Neural cell (in vitro differentiated cells): ENCODE measurements around the gene NECTIN4. TPM values are rescaled to one million over a fixed set of nuclear protein-coding genes. Genes with fewer than 3 reads are reported as not detected.

Experiments used
- H2AFZ ChIP-seq: fragments of 200-600, 300-800 bp; sonication (generic), shearing (Covaris generic); 2 replicates; pipeline ENCODE4 v1.6.0; 2014; ENCODE audit warnings: low read depth, mild to moderate bottlenecking, antibody characterized with exemption, low read length, moderate library complexity
- H3F3A ChIP-seq: fragments of 200-600 bp; shearing (Covaris generic); 2 replicates; pipeline ENCODE4 v1.6.1; 2016; ENCODE audit warnings: mild to moderate bottlenecking, moderate library complexity, mixed read lengths, antibody characterized with exemption, low read length; ENCODE audit not compliant: insufficient read depth, poor library complexity, severe bottlenecking
- H3K27ac ChIP-seq: fragments of 200-600, 300-800 bp; sonication (generic), shearing (Covaris generic); 2 replicates; pipeline ENCODE4 v1.5.1; 2014; ENCODE audit warnings: mild to moderate bottlenecking, low read length, moderate library complexity
- H3K27me3 ChIP-seq: fragments of 300-800, 200-600 bp; sonication (generic), shearing (Covaris generic); 2 replicates; pipeline ENCODE4 v1.6.0; 2014; ENCODE audit warnings: mild to moderate bottlenecking, low read depth, low read length, moderate library complexity; ENCODE audit not compliant: insufficient read depth
- H3K36me3 ChIP-seq: fragments of 300-800, 200-600 bp; sonication (generic), shearing (Covaris generic); 2 replicates; pipeline ENCODE4 v1.5.1; 2014; ENCODE audit warnings: mild to moderate bottlenecking, antibody characterized with exemption, low read length, moderate library complexity; ENCODE audit not compliant: insufficient read depth
- H3K4me2 ChIP-seq: fragments of 300-800, 200-600 bp; sonication (generic), shearing (Covaris generic); 2 replicates; pipeline ENCODE4 v1.6.0; 2014; ENCODE audit warnings: mild to moderate bottlenecking, low read length
- H3K4me3 ChIP-seq: fragments of 300-800, 200-600 bp; sonication (generic), shearing (Covaris generic); 2 replicates; pipeline ENCODE4 v1.5.1; 2014; ENCODE audit warnings: mild to moderate bottlenecking, low read length, moderate library complexity
- H3K79me2 ChIP-seq: fragments of 200-600 bp; shearing (Covaris generic); replicated peaks from 2 replicates; pipeline ENCODE4 v1.6.0; 2014; ENCODE audit warnings: mild to moderate bottlenecking, low read length, moderate library complexity; ENCODE audit not compliant: insufficient read depth
- H3K9ac ChIP-seq: fragments of 300-800, 200-600 bp; sonication (generic), shearing (Covaris generic); 2 replicates; pipeline ENCODE4 v1.6.1; 2016; ENCODE audit warnings: mild to moderate bottlenecking, low read length, mixed read lengths
- H3K9me2 ChIP-seq: fragments of 200-600 bp; shearing (Covaris generic); 2 replicates; pipeline ENCODE4 v1.6.1; 2016; ENCODE audit warnings: mild to moderate bottlenecking, low read length, mixed read lengths; ENCODE audit not compliant: insufficient read depth
- H3K9me3 ChIP-seq: fragments of 200-600, 300-800 bp; sonication (generic), shearing (Covaris generic); 2 replicates; pipeline ENCODE4 v1.6.1; 2016; ENCODE audit warnings: mild to moderate bottlenecking, mixed run types, low read length, moderate library complexity, mixed read lengths
- H4K20me1 ChIP-seq: fragments of 200-600 bp; shearing (Covaris generic); 2 replicates; pipeline ENCODE4 v1.6.1; 2016; ENCODE audit warnings: mild to moderate bottlenecking, mixed run types; ENCODE audit not compliant: insufficient read depth
- CTCF ChIP-seq: fragments of 450-650 bp; IDR thresholded peaks from 2 replicates; pipeline ENCODE4 v1.5.1; 2014; ENCODE audit warnings: antibody characterized with exemption, mild to moderate bottlenecking, moderate library complexity; ENCODE audit not compliant: poor library complexity, severe bottlenecking
- EP300 ChIP-seq: fragments of 450-650 bp; conservative IDR thresholded peaks from 2 replicates; pipeline ENCODE4 v1.6.1; 2014; ENCODE audit warnings: antibody characterized with exemption, mild to moderate bottlenecking, moderate library complexity; ENCODE audit not compliant: poor library complexity, severe bottlenecking
- EZH2 ChIP-seq: fragments of 200-600, 300-800 bp; shearing (Covaris generic), sonication (generic); IDR thresholded peaks from 2 replicates; pipeline ENCODE4 v1.6.1; 2014; ENCODE audit warnings: antibody characterized with exemption, low read length, borderline replicate concordance, mild to moderate bottlenecking; ENCODE audit not compliant: insufficient read depth, poor library complexity, severe bottlenecking
- MXI1 ChIP-seq: fragments of 450-650 bp; conservative IDR thresholded peaks from 2 replicates; pipeline ENCODE4 v1.6.1; 2014; ENCODE audit warnings: antibody characterized with exemption, mild to moderate bottlenecking; ENCODE audit not compliant: poor library complexity, severe bottlenecking
- POLR2AphosphoS5 ChIP-seq: IDR thresholded peaks from 2 replicates; pipeline ENCODE4 v1.6.1; 2012
- RAD21 ChIP-seq: fragments of 450-650 bp; conservative IDR thresholded peaks from 2 replicates; pipeline ENCODE4 v1.6.1; 2014; ENCODE audit warnings: antibody characterized with exemption, mild to moderate bottlenecking, moderate library complexity
- REST ChIP-seq: IDR thresholded peaks from 2 replicates; pipeline ENCODE4 v1.6.1; 2012; ENCODE audit warnings: borderline replicate concordance
- SMC3 ChIP-seq: fragments of 450-650 bp; conservative IDR thresholded peaks from 2 replicates; pipeline ENCODE4 v1.6.1; 2014; ENCODE audit warnings: antibody characterized with exemption, mild to moderate bottlenecking, moderate library complexity; ENCODE audit not compliant: poor library complexity
- TAF1 ChIP-seq: IDR thresholded peaks from 2 replicates; pipeline ENCODE4 v1.6.1; 2012; ENCODE audit warnings: low read depth
- polyA plus RNA-seq: library from polyadenylated mRNA; depleted of rRNA; stranded (reverse); fragments of >200 nt; gene quantifications from 2 replicates; pipeline ENCODE4 v1.2.3, GENCODE V29; 2014

NECTIN4 gene
- polyA plus RNA-seq, 1 donor from 2014 or later = not detected

GRCh38 chr1:161083748-161084596 is 5.4 kb downstream of the NECTIN4 start:
- H3K9ac ChIP-seq = no peak overlapping the region
- H3K36me3 ChIP-seq = no peaks in the 10 kb centered on the region
- H3K4me3 ChIP-seq = no peak overlapping the region
- no peaks in the 10 kb centered on the region for H3K27me3 ChIP-seq
- H3F3A ChIP-seq = no peaks in the 10 kb centered on the region
- TF ChIP-seq MXI1 (no peak), EZH2 (no peak)
- no peak overlapping the region for H3K4me2 ChIP-seq
- H3K9me3 ChIP-seq = no peaks in the 10 kb centered on the region
- no peaks in the 10 kb centered on the region for H3K9me2 ChIP-seq
- no peak overlapping the region for H2AFZ ChIP-seq
- no peaks in the 10 kb centered on the region for H4K20me1 ChIP-seq
- no peaks in the 10 kb centered on the region for H3K79me2 ChIP-seq
- no peak overlapping the region for H3K27ac ChIP-seq

- no peak overlapping the region for H3K9ac ChIP-seq
- H3K27me3 ChIP-seq = no peaks in the 10 kb centered on the region
- no peaks in the 10 kb centered on the region for H3K9me3 ChIP-seq
- no peaks in the 10 kb centered on the region for H3K36me3 ChIP-seq
- H3F3A ChIP-seq = no peaks in the 10 kb centered on the region
- H4K20me1 ChIP-seq = no peaks in the 10 kb centered on the region
- H2AFZ ChIP-seq = no peak overlapping the region
- TF ChIP-seq MXI1 = no peak
- TF ChIP-seq RAD21 = no peak
- no peak for TF ChIP-seq REST
- TF ChIP-seq CTCF = no peak
- TF ChIP-seq SMC3 = no peak
- TF ChIP-seq POLR2AphosphoS5 = no peak
- no peak for TF ChIP-seq EZH2
- no peak for TF ChIP-seq EP300
- TF ChIP-seq TAF1 = no peak
- H3K27ac ChIP-seq = no peak overlapping the region
- no peak overlapping the region for H3K4me3 ChIP-seq
- H3K9me2 ChIP-seq = no peaks in the 10 kb centered on the region
- no peaks in the 10 kb centered on the region for H3K79me2 ChIP-seq
- H3K4me2 ChIP-seq = no peak overlapping the region
Observed at GRCh38 chr1:161082996-161083747, 6.2 kb downstream of the NECTIN4 start.
